GM19324 (cell line): Measurements from ENCODE around the gene NOTUM.

ENCODE experiments used
- ATAC-seq: cut with Tn5 transposase; IDR thresholded peaks from one replicate; pipeline ENCODE4 v1.9.1; 2021; ENCODE audit warnings: mild to moderate bottlenecking, moderate library complexity; ENCODE audit not compliant: unreplicated experiment, low FRiP score

The NOTUM gene

GRCh38 chr17:81980122-81980521 is 19.1 kb upstream of the NOTUM start:
- no peak for ATAC-seq

DNA sequence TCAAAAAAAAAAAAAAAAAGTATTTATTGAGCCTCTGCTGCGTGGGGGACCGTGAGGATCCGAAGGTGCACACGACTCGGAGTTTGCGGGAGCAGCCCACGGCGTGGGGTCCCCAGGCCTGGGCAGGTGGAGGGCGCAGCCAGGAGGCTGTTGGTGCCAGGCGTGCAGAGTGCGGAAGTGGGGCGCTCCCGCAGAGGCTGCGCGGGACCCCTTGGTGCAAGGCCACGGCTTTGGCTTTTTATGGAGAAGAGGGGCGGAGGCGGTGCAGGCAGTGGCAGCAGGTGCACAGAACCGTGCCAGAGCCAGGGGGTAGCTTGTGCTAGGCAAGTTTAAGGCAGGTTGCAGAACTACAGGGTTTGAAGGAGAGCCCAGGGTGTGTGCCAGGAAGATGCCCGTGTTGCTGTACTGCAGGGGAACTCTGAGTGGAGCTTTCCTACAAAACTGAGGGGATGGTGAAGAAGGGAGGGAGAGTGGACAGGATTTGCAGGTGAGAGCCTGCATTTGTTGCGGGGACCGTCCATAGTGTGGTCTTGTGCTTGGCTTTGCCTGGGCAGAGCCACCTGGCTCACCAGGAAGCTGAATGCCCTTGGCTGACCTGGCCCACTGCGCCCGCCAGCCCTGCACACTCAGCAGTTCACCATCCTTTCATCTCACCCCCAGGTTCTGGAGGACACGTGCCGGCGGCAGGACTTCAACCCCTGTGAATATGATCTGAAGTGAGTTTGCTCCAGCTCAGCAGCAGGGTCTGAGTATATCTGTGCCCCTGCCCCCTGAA is 17.7 kb upstream of the NOTUM start:
- ATAC-seq = no peak

GRCh38 chr17:81977211-81977808 is 16.3 kb upstream of the NOTUM start, which contains the start of gene ASPSCR1:
Gene ASPSCR1 (plus strand): TSS chr17:81977629. CDS start chr17:81977647, 18 bp downstream.
- peak; percentile 93 for ATAC-seq

- peak; percentile 4 for ATAC-seq
Measured at GRCh38 chr17:81976332-81977210, 15.6 kb upstream of the NOTUM start.

DNA sequence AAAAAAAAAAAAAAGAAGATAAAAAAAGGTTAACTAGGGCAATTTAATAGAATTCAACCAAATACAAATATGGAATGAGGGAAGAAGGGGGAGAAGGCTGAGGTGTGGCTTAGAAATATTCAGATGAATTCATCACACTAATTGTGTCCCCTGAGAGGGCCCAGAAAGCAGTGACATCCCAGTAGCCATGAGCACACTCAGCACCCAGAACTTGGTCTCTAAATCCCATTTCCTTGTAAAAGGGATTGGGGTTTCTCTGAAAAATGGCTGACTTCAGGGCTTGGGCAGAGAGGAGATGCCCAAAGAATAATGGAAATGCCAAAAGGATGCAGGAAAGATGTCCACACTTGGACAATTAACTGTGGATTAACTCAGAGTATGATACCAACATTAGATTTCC is 12.4 kb upstream of the NOTUM start:
- no peak for ATAC-seq

GRCh38 chr17:81968850-81969812 is 8.1 kb upstream of the NOTUM start:
- ATAC-seq = no peak

GRCh38 chr17:81968396-81968745 is 7.4 kb upstream of the NOTUM start:
- ATAC-seq = no peak

- ATAC-seq = no peak
Measured at GRCh38 chr17:81967533-81968395, 6.8 kb upstream of the NOTUM start.

- no peak for ATAC-seq
Measured at GRCh38 chr17:81967244-81967532, 6.2 kb upstream of the NOTUM start.

DNA sequence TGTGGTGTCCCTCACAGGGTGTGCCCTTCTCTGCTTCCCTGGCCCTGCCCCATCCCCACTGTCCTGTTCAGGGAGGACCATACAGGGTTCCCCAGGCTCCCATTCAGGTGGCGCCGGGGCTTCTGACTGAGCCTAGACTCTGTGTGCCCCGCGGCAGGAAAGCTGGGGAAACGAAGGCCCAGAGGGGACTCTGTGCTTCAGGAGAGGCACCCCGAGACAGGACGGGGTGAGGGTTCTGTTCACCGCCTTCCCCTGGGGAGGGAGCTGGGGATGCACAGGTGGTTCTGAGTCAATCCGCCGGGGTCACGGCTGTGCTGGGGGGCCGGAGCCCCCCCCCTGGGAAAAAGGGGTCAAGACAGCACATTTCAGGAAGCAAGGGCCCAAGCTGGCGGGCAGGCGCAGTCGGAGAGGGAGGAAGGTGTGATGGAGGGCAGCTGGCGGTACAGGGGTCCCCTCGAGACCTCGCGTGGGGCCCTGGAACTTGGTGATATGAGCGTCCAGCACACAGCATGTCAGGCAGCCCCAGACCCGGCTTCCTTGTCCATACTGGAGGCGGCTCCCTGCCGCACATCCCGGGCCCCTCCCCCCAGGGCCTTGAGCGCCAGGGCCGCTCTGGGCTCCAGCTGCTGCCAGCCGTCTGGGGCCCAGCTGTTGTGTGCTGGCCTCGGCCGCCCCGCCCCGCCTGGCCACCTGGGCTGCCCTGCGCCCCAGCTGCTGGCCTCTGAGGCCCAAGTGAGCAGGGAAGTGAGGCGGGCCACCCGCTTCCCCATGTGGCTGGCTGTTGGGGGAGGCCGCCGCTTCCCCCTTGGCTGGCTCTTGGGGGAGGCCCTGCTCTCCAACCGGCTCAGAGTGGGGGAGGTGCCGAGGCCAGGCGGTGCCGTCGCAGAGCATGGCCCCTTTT is 5.6 kb upstream of the NOTUM start:
- ATAC-seq = no peak

DNA sequence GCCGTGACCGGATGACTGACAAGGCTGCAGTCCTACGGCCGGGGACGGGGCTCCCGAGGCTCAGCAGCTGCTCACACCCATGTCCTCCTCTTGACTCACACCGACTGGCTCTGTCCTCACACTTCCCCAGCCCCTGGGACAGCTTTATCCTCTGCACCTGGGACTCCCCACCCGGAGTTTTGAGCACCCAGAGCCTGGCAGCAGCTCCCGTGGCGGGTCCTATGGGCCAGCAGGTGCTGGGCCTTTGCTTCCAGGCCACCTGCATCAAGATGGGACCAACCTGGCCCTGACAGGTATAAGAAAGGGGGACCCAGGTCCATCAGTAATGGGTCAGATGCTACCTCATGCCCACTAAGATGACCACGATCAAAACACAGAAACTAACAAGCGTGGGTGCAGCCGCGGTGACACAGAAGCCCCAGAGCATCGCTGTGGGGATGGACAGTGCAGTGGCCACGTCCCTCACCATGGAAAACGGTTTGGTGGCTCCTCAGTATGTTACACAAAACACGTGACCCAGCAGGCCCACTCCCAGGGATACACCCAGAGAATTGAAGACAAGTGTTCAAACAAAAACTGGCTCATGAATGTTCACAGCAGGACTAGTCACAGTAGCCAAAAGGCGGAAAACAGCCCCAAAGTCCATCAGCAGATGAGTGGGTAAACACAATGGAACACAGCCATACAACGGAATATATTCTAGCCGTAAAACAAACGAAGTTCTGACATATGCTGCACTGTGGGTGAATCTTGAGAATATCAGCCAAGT is 3.3 kb upstream of the NOTUM start:
- ATAC-seq = no peak

GRCh38 chr17:81962499-81963441 is 1.8 kb upstream of the NOTUM start:
- no peak for ATAC-seq

DNA sequence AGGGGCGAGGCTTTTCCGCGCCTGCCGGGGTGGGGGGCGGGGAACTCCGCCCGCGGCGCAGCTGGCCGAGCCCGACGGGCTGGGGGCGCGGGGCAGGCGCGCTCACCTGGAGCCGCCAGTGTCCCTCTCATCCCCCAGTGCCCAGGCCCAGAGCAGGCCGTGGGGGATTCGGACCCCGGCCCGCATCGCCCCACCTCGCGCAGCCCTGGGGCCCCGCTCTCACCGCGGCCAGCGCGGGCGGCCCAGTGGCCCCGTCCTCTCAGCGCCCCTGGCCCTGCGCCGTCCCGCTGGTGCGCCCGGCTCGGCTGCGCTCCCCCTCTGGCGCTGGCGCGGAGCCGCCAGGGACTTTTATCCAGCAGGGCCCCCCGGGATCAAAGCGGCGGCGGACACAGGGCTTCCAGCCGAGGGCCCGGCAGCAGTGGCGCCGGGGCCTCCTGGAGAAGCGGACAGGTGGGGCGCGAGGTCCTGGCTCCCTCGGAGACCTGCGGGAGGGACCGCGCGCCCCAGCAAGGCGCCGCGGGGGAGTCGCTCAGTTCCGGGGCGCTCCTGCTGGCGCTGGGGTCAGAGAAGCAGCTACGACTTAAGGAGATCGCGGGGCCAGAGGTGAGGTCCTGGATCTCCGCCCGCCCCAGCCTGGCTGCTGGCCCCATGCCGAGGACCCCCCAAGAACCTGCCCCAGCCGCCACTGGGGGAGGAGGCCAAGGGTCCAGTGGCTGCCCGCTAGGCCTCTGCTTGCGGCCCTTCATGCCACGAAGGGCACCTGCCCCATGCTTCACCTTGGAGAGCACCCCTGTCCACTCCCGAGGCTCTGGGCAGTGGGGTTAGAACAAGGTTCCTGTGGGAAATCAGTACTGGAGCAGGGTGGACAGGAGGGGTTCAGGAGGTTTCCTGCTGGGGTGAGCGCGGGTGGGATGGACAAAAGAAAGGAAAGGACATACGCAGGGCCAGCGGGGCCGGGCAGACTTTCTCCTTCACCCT is 823 bp upstream of the NOTUM start:
- ATAC-seq = no peak

- ATAC-seq = no peak
Measured at GRCh38 chr17:81960130-81960958, 643 bp downstream of the NOTUM start.
